Neural cell (in vitro differentiated cells): ENCODE data around the gene ICA1. TPM values are rescaled to one million over a fixed set of nuclear protein-coding genes. Genes with fewer than 3 reads are reported as not detected.

Source experiments
- H2AFZ ChIP-seq: fragments of 200-600, 300-800 bp; sonication (generic), shearing (Covaris generic); 2 replicates; pipeline ENCODE4 v1.6.0; 2014; ENCODE audit warnings: low read depth, mild to moderate bottlenecking, antibody characterized with exemption, low read length, moderate library complexity
- H3F3A ChIP-seq: fragments of 200-600 bp; shearing (Covaris generic); 2 replicates; pipeline ENCODE4 v1.6.1; 2016; ENCODE audit warnings: mild to moderate bottlenecking, moderate library complexity, mixed read lengths, antibody characterized with exemption, low read length; ENCODE audit not compliant: insufficient read depth, poor library complexity, severe bottlenecking
- H3K27ac ChIP-seq: fragments of 200-600, 300-800 bp; sonication (generic), shearing (Covaris generic); 2 replicates; pipeline ENCODE4 v1.5.1; 2014; ENCODE audit warnings: mild to moderate bottlenecking, low read length, moderate library complexity
- H3K27me3 ChIP-seq: fragments of 300-800, 200-600 bp; sonication (generic), shearing (Covaris generic); 2 replicates; pipeline ENCODE4 v1.6.0; 2014; ENCODE audit warnings: mild to moderate bottlenecking, low read depth, low read length, moderate library complexity; ENCODE audit not compliant: insufficient read depth
- H3K36me3 ChIP-seq: fragments of 300-800, 200-600 bp; sonication (generic), shearing (Covaris generic); 2 replicates; pipeline ENCODE4 v1.5.1; 2014; ENCODE audit warnings: mild to moderate bottlenecking, antibody characterized with exemption, low read length, moderate library complexity; ENCODE audit not compliant: insufficient read depth
- H3K4me2 ChIP-seq: fragments of 300-800, 200-600 bp; sonication (generic), shearing (Covaris generic); 2 replicates; pipeline ENCODE4 v1.6.0; 2014; ENCODE audit warnings: mild to moderate bottlenecking, low read length
- H3K4me3 ChIP-seq: fragments of 300-800, 200-600 bp; sonication (generic), shearing (Covaris generic); 2 replicates; pipeline ENCODE4 v1.5.1; 2014; ENCODE audit warnings: mild to moderate bottlenecking, low read length, moderate library complexity
- H3K79me2 ChIP-seq: fragments of 200-600 bp; shearing (Covaris generic); replicated peaks from 2 replicates; pipeline ENCODE4 v1.6.0; 2014; ENCODE audit warnings: mild to moderate bottlenecking, low read length, moderate library complexity; ENCODE audit not compliant: insufficient read depth
- H3K9ac ChIP-seq: fragments of 300-800, 200-600 bp; sonication (generic), shearing (Covaris generic); 2 replicates; pipeline ENCODE4 v1.6.1; 2016; ENCODE audit warnings: mild to moderate bottlenecking, low read length, mixed read lengths
- H3K9me2 ChIP-seq: fragments of 200-600 bp; shearing (Covaris generic); 2 replicates; pipeline ENCODE4 v1.6.1; 2016; ENCODE audit warnings: mild to moderate bottlenecking, low read length, mixed read lengths; ENCODE audit not compliant: insufficient read depth
- H3K9me3 ChIP-seq: fragments of 200-600, 300-800 bp; sonication (generic), shearing (Covaris generic); 2 replicates; pipeline ENCODE4 v1.6.1; 2016; ENCODE audit warnings: mild to moderate bottlenecking, mixed run types, low read length, moderate library complexity, mixed read lengths
- H4K20me1 ChIP-seq: fragments of 200-600 bp; shearing (Covaris generic); 2 replicates; pipeline ENCODE4 v1.6.1; 2016; ENCODE audit warnings: mild to moderate bottlenecking, mixed run types; ENCODE audit not compliant: insufficient read depth
- EP300 ChIP-seq: fragments of 450-650 bp; conservative IDR thresholded peaks from 2 replicates; pipeline ENCODE4 v1.6.1; 2014; ENCODE audit warnings: antibody characterized with exemption, mild to moderate bottlenecking, moderate library complexity; ENCODE audit not compliant: poor library complexity, severe bottlenecking
- EZH2 ChIP-seq: fragments of 200-600, 300-800 bp; shearing (Covaris generic), sonication (generic); IDR thresholded peaks from 2 replicates; pipeline ENCODE4 v1.6.1; 2014; ENCODE audit warnings: antibody characterized with exemption, low read length, borderline replicate concordance, mild to moderate bottlenecking; ENCODE audit not compliant: insufficient read depth, poor library complexity, severe bottlenecking
- MXI1 ChIP-seq: fragments of 450-650 bp; conservative IDR thresholded peaks from 2 replicates; pipeline ENCODE4 v1.6.1; 2014; ENCODE audit warnings: antibody characterized with exemption, mild to moderate bottlenecking; ENCODE audit not compliant: poor library complexity, severe bottlenecking
- POLR2AphosphoS5 ChIP-seq: IDR thresholded peaks from 2 replicates; pipeline ENCODE4 v1.6.1; 2012
- RAD21 ChIP-seq: fragments of 450-650 bp; conservative IDR thresholded peaks from 2 replicates; pipeline ENCODE4 v1.6.1; 2014; ENCODE audit warnings: antibody characterized with exemption, mild to moderate bottlenecking, moderate library complexity
- SMC3 ChIP-seq: fragments of 450-650 bp; conservative IDR thresholded peaks from 2 replicates; pipeline ENCODE4 v1.6.1; 2014; ENCODE audit warnings: antibody characterized with exemption, mild to moderate bottlenecking, moderate library complexity; ENCODE audit not compliant: poor library complexity
- TAF1 ChIP-seq: IDR thresholded peaks from 2 replicates; pipeline ENCODE4 v1.6.1; 2012; ENCODE audit warnings: low read depth
- polyA plus RNA-seq: library from polyadenylated mRNA; depleted of rRNA; stranded (reverse); fragments of >200 nt; gene quantifications from 2 replicates; pipeline ENCODE4 v1.2.3, GENCODE V29; 2014
- TF ChIP-seq, protein P1 (sequence below): IDR thresholded peaks from 2 replicates; pipeline ENCODE4 v1.6.1; 2012; ENCODE audit warnings: borderline replicate concordance
- TF ChIP-seq, protein P2 (sequence below): fragments of 450-650 bp; IDR thresholded peaks from 2 replicates; pipeline ENCODE4 v1.5.1; 2014; ENCODE audit warnings: antibody characterized with exemption, mild to moderate bottlenecking, moderate library complexity; ENCODE audit not compliant: poor library complexity, severe bottlenecking

The ICA1 gene
- polyA plus RNA-seq, 1 donor from 2014 or later, result 18.6 TPM

DNA sequence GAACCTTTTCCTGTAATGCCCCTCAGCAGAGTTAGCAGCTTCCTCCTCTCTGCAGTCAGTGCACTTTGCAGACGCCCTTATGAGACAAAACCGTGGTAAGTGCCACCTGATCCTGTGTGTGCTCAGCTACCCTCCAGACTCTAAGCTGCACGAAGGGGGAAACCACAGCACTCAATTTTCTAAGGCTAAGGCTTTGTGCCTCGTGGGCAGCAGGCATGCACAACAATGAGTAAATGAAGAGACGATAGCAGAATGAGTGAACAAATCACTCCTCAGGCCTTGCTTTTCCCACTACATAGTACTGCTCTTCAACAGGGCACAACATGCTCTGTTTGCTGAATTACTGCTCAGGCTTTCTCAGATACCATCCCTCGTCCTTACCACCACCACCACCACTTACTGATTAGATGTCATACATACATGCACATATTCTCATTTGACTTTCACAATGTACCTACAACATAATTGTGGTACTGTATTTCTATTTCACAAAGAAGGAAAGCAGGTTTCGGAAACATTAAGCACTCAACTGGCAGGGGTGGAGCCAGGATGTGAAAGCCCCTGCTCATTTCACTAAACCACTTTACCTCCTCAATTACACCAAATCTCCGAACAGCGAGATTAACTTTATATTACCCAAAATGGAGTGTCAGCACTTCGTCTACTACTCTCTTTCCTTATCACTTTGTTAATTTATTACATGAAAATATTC, 85.4 kb downstream of the ICA1 start:
- Histone ChIP-seq H2AFZ (no peak overlapping the region), H3K4me2 (no peak overlapping the region), H3F3A (no peaks in the 10 kb centered on the region), H3K27me3 (no peaks in the 10 kb centered on the region), H3K9me2 (no peaks in the 10 kb centered on the region), H3K4me3 (no peak overlapping the region), H3K79me2 (no peaks in the 10 kb centered on the region), H3K9me3 (no peaks in the 10 kb centered on the region), H3K9ac (no peak overlapping the region), H3K36me3 (no peaks in the 10 kb centered on the region), H3K27ac (no peak overlapping the region), H4K20me1 (no peaks in the 10 kb centered on the region)
- TF ChIP-seq TAF1 (no peak), EP300 (no peak), POLR2AphosphoS5 (no peak), MXI1 (no peak), EZH2 (no peak), SMC3 (no peak), RAD21 (no peak)
- TF ChIP-seq, protein P1, sequence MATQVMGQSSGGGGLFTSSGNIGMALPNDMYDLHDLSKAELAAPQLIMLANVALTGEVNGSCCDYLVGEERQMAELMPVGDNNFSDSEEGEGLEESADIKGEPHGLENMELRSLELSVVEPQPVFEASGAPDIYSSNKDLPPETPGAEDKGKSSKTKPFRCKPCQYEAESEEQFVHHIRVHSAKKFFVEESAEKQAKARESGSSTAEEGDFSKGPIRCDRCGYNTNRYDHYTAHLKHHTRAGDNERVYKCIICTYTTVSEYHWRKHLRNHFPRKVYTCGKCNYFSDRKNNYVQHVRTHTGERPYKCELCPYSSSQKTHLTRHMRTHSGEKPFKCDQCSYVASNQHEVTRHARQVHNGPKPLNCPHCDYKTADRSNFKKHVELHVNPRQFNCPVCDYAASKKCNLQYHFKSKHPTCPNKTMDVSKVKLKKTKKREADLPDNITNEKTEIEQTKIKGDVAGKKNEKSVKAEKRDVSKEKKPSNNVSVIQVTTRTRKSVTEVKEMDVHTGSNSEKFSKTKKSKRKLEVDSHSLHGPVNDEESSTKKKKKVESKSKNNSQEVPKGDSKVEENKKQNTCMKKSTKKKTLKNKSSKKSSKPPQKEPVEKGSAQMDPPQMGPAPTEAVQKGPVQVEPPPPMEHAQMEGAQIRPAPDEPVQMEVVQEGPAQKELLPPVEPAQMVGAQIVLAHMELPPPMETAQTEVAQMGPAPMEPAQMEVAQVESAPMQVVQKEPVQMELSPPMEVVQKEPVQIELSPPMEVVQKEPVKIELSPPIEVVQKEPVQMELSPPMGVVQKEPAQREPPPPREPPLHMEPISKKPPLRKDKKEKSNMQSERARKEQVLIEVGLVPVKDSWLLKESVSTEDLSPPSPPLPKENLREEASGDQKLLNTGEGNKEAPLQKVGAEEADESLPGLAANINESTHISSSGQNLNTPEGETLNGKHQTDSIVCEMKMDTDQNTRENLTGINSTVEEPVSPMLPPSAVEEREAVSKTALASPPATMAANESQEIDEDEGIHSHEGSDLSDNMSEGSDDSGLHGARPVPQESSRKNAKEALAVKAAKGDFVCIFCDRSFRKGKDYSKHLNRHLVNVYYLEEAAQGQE, result no peak
- TF ChIP-seq, protein P2, sequence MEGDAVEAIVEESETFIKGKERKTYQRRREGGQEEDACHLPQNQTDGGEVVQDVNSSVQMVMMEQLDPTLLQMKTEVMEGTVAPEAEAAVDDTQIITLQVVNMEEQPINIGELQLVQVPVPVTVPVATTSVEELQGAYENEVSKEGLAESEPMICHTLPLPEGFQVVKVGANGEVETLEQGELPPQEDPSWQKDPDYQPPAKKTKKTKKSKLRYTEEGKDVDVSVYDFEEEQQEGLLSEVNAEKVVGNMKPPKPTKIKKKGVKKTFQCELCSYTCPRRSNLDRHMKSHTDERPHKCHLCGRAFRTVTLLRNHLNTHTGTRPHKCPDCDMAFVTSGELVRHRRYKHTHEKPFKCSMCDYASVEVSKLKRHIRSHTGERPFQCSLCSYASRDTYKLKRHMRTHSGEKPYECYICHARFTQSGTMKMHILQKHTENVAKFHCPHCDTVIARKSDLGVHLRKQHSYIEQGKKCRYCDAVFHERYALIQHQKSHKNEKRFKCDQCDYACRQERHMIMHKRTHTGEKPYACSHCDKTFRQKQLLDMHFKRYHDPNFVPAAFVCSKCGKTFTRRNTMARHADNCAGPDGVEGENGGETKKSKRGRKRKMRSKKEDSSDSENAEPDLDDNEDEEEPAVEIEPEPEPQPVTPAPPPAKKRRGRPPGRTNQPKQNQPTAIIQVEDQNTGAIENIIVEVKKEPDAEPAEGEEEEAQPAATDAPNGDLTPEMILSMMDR, result no peak

DNA sequence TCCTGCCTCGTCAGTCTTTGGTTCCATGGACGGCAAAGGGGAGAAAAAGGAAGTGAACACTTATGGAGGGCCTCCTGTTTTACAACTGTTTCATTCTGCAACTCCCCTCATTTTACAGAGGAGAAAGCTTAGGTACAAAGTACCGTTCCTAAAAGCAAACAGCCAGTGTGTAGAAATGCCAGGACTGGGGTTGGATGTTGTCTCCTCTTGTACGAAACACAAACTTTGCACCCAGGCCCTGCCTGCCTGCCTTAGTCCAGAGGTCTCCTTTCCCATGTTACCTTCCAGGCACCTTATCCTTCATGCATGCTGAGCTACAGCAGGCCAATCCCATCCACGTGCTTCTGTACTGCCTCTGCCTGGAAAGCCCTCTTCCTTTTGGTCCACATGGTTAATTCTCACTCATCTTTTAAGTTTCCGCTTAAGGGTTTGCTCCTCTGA, 86.0 kb downstream of the ICA1 start:
- Histone ChIP-seq H3K9me3 (no peaks in the 10 kb centered on the region), H3K4me2 (no peak overlapping the region)

More for the DNA sequence above, 86.0 kb downstream of the ICA1 start:
- Histone ChIP-seq H3K27ac (no peak overlapping the region), H3K36me3 (no peaks in the 10 kb centered on the region), H3K79me2 (no peaks in the 10 kb centered on the region), H3F3A (no peaks in the 10 kb centered on the region), H3K27me3 (no peaks in the 10 kb centered on the region), H3K9me2 (no peaks in the 10 kb centered on the region), H4K20me1 (no peaks in the 10 kb centered on the region), H3K9ac (no peak overlapping the region), H3K4me3 (no peak overlapping the region), H2AFZ (no peak overlapping the region)
- TF ChIP-seq, protein P1, result no peak
- no peak for TF ChIP-seq EZH2
